ENCODE data around the gene UQCR10.

- TF ChIP-seq POLR2A (IDR thresholded peaks at IDR 0.05; ENCODE audit: low read depth, low read length) (no peak), POLR2AphosphoS5 (IDR thresholded peaks at IDR 0.05; ENCODE audit: low read depth, low read length) (no peak), TAF1 (IDR thresholded peaks at IDR 0.05; ENCODE audit: borderline replicate concordance, low read depth, low read length) (no peak)
These were observed 44.2 kb downstream of the UQCR10 start for GRCh38 chr22:29811377-29811776.
